NAMALWA (cell line): Measurements from ENCODE around the gene LTBR.

Source experiments
- DNase-seq: peaks from one replicate; pipeline ENCODE4 v3.0.0-alpha.2; 2015; ENCODE audit warnings: low spot score

LTBR gene

GRCh38 chr12:6346942-6347341, 37.0 kb upstream of the LTBR start:
- no peak for DNase-seq

- DNase-seq: no peak
These were observed 36.3 kb upstream of the LTBR start for GRCh38 chr12:6347367-6348338.

- DNase-seq: no peak
These were observed 32.3 kb upstream of the LTBR start for GRCh38 chr12:6351622-6352021.

DNA sequence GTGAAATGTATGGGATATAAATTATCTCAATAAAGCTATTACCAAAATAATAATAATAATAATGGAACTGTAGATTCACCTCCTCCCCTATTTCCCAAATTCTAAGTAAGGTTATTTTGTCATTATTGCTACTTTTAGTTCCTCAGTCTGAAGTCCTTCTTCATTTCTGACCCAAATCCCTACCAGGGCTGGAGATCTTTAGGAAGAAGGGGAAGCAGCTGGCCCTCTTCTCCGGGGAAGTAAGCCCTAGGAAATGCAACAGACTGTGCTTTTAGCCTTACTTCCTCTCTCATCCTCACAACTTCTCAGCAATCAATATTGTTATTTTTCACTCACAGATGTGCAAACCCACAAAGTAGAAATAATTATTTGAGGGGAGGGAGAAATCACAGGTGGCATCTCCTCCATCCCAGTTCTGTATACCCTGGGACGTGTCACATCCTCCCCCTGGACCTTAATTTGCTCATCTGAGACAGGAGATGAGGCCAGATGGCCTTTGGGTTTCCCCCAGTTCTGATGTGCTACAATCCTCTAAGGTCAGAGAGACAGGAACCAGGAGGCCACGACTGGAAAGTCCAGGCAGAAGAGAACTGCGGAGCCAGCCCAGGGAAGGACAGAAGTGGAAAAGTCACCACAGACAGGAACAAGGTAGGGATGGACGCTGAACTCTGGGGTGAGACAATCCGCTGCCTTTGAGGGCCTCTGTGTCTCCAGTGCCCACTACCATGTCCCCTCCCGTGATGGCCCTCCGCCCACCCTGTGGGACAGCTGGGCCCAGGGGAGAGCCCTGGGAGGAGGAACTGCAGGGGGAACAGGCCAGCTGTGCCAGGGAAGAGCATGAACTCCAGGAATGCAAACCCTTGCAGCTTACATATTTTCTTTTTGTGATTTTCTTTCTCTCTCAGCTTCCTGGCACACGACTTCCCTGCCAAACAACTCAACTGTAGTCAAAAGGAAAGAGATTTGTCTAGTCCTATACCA, 31.5 kb upstream of the LTBR start:
- peak; percentile 50 for DNase-seq

DNA sequence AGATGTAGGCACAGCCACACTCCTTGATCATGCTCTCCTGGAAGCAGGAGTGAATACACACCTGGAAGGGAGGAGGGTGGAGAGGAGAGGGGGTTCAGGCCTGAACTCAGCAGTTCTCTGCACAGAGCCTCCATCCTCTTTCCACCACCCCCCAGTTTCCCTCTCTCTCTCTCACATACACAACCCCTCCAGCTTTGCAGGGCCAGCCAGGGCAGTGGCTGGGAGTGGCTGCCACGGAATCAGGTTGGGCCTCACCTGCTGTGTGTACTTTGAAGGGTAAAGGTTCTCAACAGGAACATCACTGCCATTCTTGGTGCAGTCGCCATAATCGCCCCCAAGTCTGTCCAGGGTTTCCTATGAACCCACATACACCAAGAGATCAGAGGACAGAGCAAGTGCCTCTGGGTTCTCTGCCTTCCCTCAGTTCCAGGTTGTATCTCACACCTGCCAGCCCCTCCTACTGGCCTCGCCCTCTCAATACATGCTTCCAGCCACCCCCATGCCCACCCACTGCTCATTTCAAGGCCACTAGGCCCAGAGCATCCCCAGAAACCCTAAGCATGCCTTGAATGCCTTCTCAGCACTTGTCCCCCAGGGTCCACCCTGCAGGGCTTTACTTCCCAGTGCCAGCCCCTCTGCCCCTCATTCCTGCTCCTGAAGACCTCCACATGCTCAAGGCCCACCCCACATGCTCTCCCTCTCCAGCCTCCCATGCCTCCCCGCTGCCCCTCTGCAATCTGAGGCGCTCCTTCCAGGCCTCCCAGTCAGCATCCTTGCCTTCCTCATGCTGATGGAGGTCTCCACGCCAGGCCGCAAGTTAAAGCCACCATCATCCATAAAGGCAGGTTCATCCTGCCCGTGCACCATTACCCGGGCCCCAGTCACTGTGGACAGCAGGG, 29.2 kb upstream of the LTBR start:
- no peak for DNase-seq

GRCh38 chr12:6355491-6356373, 28.2 kb upstream of the LTBR start:
- peak; percentile 39 for DNase-seq

DNA sequence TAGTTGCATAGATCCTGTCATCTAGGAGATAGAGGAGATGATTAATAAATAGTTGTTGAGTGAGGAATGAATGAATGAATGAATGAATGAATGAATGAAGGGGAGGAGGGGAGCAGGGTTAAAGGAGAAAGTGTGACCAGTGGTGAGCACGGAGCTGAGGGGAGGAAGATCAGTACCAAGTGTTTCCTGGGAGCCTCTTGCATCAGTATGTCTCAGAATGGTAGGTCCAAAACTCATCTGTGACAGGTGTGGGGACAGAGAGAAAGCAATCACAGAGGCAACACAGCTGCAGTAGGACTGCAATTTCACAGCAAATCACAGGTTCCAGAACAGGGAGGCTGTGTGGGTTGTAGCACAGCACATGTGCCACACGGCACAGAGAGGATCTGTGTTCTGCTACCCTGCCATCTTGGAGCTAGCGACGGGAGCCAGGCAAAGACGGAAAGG, 27.6 kb upstream of the LTBR start:
- no peak for DNase-seq

GRCh38 chr12:6358881-6359280, 25.1 kb upstream of the LTBR start:
- no peak for DNase-seq

- no peak for DNase-seq
These were observed 23.8 kb upstream of the LTBR start for GRCh38 chr12:6360080-6360571.

GRCh38 chr12:6360578-6361490, 23.1 kb upstream of the LTBR start:
- DNase-seq: no peak

DNA sequence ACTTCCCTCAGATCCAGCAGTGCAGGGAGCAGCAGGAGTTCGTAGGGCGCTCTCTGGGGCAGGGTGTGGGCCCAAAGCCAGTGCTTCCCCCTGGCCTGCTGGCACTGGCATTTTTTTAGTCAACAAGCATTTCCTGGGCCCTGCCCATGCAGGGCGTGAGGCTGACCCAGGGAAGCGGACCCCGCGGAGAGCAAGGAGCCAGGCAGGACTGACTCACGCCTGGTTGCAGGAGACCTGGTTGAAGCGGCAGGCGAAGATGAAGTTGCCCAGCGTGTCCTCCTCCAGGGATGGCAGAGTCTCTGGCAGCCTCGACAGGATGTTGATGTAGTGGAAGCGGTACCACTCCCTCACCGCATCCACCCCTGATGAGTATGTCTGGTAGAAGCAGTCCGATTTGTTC, 22.1 kb upstream of the LTBR start:
- DNase-seq: no peak

- no peak for DNase-seq
These were observed 21.6 kb upstream of the LTBR start for GRCh38 chr12:6362403-6362802.

GRCh38 chr12:6363010-6363329, 21.0 kb upstream of the LTBR start:
- no peak for DNase-seq

DNA sequence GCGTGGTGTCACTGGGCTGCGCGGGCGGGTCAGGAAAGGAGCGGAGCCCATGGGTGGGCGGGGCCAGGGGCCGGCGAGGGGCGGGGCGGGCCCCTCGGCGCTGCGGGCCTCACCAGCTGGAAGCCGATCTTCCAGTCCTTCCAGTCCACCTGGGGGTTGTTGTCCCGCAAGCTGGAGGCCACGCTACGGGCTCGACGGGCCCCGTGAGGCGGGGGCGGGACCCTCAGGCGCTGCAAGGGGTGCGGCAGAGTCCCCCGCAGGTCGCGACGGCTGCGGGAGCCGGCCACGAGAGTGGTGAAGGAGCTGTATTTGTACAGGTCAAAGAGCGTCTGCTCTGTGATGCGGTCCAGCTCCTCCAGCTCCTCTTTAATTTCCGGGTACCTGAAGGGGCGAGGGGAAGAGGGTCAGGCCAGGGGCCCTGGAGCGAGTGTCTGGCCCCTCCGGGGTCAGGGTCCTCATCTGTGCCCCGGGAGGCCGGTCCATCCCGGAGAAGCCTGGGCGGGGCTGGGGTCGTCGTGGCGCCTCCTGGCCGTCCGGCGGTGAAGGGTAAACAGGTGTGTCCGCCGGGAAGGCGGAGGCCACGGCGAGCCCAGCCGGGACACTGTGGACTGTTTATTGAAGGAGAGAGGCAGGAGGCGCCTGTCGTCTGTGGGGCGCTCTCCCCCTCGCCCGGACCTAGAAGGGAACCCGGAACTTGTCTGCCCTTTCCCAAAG, 20.5 kb upstream of the LTBR start:
- DNase-seq: peak; percentile 75

- no peak for DNase-seq
These were observed 20.0 kb upstream of the LTBR start for GRCh38 chr12:6364044-6364374.

DNA sequence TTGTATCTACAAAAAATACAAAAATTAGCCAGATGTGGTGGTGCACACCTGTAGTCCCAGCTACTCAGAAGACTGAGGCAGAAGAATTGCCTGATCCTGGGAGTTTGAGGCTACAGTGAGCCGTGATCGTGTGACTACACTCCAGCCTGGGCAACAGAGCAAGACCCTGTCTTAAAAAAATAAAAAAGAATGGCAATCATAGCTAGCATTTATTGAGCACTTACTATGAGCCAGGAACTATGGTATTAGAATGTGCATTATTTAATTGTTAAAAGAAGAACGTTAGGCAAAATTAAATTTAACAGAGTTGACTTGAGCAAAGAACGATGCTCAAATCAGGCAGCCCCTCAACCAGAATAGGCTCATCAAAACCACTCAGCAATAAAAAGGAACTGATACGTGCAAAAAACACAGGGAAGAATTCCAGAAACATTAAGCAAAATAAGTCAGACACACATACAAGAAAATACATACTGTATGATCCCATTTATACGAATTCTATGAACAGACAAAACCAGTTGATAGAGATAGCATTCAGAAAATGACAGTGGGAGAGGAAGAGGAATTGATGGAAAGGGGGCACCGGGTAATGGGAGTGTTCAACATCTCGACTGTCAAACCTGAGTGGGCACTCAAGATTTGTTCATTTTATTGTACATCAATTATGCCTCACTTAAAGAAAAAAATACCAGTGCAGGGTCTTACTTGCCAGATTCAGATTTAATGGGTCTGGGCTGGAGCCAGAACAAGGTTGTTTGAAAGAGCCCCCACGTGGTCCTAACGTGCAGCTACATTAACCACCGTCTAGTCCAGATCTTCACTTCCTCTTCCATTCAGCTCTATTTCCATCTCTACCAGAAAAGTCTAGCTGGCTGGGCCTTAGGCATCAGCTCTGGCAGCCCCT, 16.6 kb upstream of the LTBR start:
- peak; percentile 85 for DNase-seq

DNA sequence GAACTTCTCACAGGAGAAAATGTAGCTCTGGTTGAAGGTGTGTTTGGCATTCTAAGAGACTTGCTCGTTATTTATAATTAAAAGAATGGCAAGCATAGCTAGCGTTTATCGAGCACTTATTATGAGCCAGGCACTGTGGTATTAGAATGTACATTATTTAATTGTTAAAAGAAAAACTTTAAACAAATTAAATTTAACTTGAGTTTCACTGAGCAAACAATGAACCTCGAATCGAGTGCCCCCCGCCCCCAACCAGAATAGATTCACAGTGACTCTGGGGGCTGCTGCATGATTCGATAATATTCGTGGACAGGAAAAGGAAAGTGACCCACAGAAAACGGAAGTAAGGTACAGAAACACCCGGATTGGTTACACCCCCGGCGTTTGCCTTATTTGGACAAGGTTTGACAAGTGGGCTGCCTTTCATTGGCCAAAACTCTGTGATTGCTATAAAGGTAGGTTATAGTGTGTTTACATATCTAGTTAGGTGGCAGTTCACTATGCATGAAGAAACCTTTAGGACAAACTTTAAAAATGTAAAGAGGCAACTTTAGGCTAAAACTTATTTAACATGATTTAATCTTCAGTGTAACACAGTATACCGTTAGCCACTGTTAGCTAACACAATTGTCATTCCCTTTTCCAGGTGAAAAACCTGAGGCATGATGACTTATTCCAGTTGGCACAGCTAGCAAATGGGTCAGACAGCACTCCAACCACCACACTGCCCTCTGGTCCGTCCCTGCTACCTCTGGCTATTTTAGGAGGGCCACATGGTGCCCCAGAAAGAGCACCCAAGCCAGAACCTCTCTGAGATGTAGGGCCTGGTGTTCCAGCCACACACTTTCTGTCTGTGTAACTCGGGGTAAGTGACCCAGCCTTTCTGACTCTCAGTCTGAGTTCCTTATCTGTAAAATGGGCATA, 15.7 kb upstream of the LTBR start:
- peak; percentile 69 for DNase-seq
